Left colon (tissue), 2 donors: ENCODE measurements around the gene NFIX. TPM values are rescaled to one million over a fixed set of nuclear protein-coding genes. Genes with fewer than 3 reads are reported as not detected.

Experiments
- ATAC-seq: fragments of 200-7000 bp; cut with Tn5 transposase; one replicate; pipeline ENCODE4 v1.9.1; 2020; ENCODE audit warnings: mild to moderate bottlenecking, moderate library complexity
- DNase-seq, 2 donors: peaks; one replicate each; pipeline ENCODE4 v3.0.0-alpha.2; 2020
- intact Hi-C, 2 donors: fragments of 100-400 bp; cut with DNase I in 1 of 2; cut with micrococcal nuclease in 1 of 2; formaldehyde crosslinking; loops; one replicate each; pipeline versions ENCODE4 v1.11.2 to v1.14.0; 2022; cut with DNase I, micrococcal nuclease
- total RNA-seq, 2 donors: library from RNA; stranded (reverse); fragmentation: NEBNext Ultra II Directional; extraction: Animal tissue kit (Norgen Biotek cat#: 25700); gene quantifications; one replicate each; pipeline ENCODE4 v1.2.1, GENCODE V29; 2021
- donor health status: DM: no; HTN: no; CAD: no.
- donor health status: DM: yes; HTN: yes; CAD: no.

Gene NFIX
- total RNA-seq, 2 donors from 2014 or later, result 49.8 to 61.7 TPM

DNA sequence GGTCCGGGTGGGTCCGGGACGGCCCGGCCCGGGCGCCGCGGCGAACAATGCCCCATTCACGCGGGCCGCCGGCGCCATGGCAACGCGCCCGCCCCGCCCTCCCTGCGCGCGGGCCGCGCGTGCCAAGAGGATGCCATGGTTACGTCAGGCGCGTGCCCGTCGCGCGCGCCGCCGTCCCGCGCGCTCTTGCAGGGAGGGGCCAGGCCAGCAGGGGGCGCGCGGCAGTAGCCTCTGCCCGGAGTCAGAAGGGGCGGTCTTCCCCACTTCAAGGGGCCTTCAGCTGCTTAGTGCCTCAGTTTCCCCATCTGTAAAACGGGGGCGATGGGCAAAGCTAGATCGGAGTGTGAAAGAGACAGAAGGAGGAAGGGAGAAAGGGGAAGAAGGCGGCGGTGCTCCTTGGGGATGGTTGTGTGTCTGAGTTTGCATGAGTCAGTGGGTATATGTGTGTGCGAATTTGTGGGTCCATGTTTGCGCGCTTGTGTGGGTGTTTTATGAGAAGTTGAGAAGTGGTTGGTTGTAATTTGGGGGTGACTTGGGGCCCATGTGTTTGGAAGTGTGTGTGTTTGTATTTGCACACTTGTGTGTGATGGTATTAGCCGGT is 11.6 kb upstream of the NFIX start:
- ATAC-seq (peak; percentile 66), DNase-seq (peak in 1 of 2 donors; percentile 86)
- intact Hi-C loops, result loop anchor here (5.0 to 10.0 kb wide), 4 partner anchors 51 to 281 kb away; no protein-coding TSS in a partner anchor

DNA sequence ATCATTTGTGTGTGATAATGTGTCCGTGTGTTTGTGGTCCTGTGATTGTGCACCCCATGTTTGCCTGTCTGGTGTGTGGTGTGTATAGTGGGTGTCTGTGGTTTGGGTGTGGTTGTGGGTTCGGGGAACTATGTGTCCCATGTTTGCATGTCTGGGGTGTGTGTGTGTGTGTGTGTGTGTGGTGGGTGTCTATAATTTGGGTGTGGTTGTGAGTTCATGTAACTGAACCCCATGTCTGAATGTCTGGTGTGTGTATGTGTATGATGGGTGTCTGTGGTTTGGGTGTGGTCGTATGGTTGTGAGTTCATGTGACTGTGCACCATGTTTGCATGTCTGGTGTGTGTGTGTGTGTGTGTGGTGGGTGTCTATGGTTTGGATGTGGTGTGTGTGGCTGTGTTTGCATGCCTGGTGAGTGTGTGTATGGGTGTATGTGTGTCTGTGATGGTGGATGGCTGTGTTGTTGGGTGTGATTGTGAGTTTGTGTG is 11.1 kb upstream of the NFIX start:
- intact Hi-C loops, result loop anchor here (5.0 to 10.0 kb wide), 4 partner anchors 51 to 281 kb away; no protein-coding TSS in a partner anchor
- ATAC-seq, result no peak
- no peak for DNase-seq

DNA sequence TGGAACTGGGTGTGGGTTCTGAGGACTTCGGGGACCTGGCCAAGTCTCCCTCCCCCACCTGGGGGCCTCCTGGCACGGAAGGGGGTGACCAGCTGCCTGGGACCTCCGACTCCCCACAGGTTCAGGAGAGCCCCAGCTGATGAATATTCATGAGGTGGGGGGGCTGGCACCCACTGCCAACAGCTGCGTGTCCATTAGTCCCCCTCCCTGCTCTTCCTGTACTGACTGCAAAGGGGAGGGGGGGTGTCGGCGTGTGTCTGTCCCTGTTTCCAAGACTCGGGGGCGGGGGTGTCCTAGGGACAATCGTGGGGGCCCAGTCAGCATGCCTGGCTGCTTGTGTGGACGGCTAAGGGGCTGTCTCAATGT is 10.6 kb upstream of the NFIX start:
- ATAC-seq, result no peak
- peak in 1 of 2 donors; percentile 40 for DNase-seq
- intact Hi-C loops, result loop anchor here (5.0 to 10.0 kb wide), 4 partner anchors 50 to 280 kb away; no protein-coding TSS in a partner anchor

DNA sequence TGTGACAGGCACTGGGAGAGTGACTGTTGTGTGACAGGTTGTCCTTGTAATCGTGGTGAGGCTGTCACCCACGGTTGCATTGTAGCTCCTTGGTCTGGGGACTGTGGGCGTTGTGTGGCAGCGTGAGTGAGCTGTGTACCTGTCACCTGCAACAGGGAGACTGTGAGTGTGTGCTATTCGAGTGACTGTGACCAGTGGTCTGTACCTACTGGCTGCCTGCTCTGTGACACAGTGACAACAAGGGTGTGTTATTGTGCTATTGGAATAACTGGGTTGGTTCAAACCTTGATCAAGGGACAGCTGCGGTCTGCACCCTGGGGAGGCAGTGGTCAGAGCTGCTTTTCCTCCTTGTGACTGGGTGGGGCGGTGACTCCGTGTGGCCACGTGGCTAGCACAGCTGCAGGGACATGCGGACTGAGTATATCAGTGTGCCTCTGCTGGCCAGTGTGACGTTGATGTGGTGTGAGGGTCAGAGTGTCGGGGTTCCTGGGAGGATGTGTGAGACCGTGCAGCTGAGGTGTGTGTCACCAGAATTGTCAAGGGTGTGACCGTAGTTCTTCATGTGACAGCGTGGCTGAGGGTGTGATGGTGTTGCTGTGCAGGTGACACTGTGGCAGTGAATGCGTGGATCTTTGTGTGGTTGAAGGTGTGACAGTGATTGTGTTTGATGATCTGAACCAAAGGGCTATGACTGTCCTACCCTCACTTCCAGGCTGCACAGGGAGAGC is 10.1 kb upstream of the NFIX start:
- intact Hi-C loops, result loop anchor here (10.0 kb wide), 3 partner anchors 50 to 280 kb away; no protein-coding TSS in a partner anchor
- DNase-seq (peak; percentile 82 to 94), ATAC-seq (peak; percentile 85)

DNA sequence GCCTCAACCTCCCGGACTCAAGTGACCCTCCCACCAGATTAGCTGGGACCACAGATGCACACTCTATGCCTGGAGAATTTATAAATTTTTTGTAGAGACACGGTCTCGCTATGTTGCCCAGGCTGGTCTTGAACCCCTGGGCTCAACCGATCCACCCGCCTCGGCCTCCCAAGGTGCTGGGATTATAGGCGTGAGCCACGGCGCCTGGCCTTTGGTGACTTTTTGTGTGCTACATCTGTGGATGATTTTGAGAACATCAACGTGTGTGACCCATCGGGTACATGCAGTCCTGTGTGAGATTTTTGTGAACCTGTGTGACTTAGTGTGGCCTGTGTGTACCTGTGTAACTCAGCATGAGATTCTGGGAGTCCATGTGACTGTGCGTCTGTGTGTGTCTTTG is 8.5 kb upstream of the NFIX start:
- intact Hi-C loops, result loop anchor here (10.0 kb wide), 3 partner anchors 48 to 278 kb away; no protein-coding TSS in a partner anchor
- DNase-seq (no peak), ATAC-seq (no peak)

DNA sequence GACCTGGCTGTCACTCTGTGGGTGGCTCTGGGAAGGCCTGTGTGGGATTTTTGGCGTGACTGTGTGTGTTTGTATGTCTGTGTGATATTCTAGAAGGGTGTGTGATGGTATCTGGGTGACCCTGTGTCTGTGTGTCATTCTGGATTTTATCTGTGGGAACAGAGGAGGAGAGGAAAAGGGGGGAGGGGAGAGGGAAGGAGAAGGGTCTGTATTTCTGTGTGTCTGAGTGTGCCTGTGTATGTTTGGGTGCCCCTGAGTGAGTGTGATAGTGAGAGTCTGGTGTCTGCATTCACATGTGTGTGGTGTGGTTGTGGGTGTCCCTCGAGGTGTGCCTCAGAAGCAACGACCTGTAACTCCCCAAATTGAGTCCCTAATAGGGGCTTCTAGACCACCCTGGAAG is 8.1 kb upstream of the NFIX start:
- DNase-seq (no peak), ATAC-seq (no peak)
- intact Hi-C loops, result loop anchor here (10.0 kb wide), 3 partner anchors 48 to 278 kb away; no protein-coding TSS in a partner anchor

DNA sequence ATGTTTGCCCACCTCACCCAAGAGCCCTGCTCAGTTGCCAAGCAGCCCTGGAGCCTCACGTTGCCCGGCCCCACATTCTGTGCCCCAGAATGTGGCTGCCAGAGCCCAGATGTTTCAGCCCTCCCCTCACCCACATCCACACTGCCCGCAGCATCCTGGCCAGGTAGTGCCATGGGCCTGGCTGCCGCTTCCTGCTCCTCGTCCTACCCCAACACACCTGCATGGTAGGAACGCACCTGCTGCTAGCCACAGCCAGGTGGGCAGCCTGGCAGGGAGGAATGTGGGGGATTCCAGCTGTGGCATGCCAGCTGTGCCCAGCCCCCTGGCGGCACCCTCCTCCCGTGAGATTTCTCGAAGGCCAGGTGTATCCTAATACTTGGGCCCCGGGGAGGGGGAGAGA is 7.5 kb upstream of the NFIX start:
- ATAC-seq, result no peak
- intact Hi-C loops, result loop anchor here (10.0 kb wide), 3 partner anchors 47 to 277 kb away; no protein-coding TSS in a partner anchor
- DNase-seq, result no peak

DNA sequence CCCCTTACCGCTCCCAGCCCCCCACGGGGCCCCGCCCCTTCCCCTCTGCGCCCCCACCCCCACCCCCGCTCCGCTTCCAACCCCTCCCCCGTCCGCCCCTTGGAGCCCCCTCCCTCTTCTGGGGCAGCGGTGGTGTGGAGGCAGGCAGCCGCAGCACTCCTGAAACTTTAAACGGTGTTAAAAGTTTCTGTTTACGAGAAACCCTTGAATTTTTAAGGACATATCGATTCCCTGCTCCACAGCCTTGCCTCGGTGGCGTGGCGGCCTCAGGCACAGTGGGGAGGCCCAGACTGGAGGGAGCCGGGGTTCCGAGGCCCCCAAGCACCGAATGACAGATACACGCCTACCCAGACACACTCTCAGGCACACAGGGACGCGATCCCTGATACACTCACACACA is 4.8 kb upstream of the NFIX start:
- ATAC-seq (no peak), DNase-seq (no peak)
- intact Hi-C loops, result no loop called here

DNA sequence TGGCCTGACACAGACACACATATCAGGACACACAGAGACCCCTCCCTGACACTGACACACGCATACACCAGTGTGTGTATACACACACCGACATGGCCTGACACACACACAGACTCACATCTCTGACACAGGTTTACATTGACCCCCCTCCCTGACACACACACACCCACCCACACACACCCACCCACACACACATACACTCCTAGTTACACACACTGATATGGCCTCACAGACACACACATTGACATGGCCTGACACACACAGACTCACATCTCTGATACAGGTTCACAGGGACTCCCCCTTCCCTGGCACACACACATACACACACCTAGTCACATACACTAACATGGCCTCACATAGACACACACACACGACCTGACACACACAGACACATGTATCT is 4.4 kb upstream of the NFIX start:
- intact Hi-C loops, result no loop called here
- no peak for ATAC-seq
- no peak for DNase-seq

DNA sequence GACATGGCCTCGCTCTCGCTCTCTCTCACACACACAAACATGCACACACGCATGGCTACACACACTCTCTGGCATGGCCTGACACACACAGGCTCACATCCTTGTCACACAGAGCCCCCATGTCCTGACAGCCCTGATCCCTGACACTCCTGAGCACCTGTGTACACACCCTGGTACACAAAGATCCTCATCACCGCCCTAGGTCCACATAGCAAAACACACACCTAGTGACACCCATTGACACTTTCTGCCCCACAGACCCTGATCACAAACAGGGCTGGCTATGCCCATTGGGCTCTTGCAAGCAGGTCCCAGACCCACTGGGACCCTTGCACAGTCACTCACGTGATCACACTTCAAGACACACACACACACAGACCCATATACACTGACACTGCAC is 4.0 kb upstream of the NFIX start:
- DNase-seq (no peak), ATAC-seq (peak; percentile 52)
- intact Hi-C loops, result no loop called here

DNA sequence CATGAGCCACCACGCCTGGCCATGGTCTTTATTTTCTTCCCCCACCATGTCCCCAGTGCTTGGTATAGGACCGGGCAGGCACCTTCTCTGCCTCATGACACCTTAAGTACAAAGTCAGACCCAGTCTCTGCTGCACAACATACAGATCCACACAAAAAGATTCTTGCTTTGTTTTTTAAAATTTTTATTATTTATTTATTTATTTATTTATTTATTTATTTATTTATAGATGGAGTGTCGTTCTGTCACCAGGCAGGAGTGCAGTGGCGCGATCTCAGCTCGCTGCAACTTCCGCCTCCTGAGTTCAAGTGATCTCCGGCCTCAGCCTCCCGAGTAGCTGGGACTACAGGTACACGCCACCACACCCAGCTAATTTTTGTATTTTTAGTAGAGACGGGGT is 2.5 kb upstream of the NFIX start:
- DNase-seq (no peak), ATAC-seq (no peak)
- intact Hi-C loops, result no loop called here

DNA sequence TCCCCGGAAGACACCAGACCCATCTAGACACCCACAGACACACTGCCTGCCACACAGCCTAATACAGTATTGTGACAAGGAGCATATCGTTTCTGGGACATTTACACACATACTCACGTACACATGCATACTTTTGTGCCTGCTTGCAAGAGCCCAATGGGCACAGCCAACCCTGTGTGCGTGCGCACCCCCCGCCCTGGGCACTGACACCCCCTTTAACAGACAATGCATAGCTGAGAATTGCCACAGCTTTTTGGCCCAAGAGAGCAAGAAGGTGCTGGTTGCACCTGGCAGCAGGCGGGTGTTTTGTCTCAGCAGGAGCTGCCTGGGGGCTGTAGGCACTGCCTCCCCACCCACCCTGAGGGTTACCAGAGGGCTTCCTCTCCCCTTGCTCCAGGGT is 1.7 kb upstream of the NFIX start:
- ATAC-seq (no peak), DNase-seq (no peak)
- intact Hi-C loops, result no loop called here

DNA sequence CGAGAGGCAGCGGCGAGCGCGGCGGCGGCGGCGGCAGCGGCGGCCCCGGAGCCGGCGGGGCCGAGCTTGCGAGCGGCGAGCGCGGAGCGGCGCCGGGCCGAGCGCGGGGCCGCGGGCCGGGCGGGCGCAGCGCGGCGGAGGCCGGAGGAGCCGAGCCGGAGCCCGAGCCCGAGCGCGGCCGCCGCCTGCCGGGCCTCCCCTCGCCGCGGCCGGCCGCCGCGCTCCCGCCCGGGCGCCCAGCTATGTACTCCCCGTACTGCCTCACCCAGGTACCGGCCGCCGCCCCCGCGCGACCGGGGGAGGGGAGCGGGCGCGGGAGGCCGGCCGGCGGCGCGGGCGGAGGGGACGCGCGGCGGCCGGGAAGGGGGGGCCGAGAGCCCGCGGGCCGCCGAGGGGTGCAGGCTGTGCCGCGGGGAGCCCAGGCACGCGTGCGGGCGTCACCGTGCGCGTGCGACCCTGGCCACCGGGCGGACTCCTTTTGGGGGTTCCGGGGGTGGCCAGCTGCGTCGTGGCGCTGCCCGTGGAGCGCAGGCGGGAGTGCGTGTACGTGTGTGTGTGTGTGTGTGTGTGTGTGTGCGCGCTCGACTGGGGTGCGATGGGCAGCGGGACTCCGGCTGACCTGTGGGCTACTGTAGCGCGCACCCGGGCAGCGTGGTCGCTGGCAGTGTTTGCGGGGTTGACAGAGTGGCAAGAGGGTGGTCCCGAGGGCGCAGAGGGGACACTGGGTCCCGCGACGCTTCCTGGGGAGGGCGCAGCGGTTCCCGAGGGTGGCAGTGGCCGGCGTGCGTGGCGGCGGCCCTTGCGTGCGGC is 526 bp downstream of the NFIX start:
- peak; percentile 42 for ATAC-seq
- intact Hi-C loops, result no loop called here

DNA sequence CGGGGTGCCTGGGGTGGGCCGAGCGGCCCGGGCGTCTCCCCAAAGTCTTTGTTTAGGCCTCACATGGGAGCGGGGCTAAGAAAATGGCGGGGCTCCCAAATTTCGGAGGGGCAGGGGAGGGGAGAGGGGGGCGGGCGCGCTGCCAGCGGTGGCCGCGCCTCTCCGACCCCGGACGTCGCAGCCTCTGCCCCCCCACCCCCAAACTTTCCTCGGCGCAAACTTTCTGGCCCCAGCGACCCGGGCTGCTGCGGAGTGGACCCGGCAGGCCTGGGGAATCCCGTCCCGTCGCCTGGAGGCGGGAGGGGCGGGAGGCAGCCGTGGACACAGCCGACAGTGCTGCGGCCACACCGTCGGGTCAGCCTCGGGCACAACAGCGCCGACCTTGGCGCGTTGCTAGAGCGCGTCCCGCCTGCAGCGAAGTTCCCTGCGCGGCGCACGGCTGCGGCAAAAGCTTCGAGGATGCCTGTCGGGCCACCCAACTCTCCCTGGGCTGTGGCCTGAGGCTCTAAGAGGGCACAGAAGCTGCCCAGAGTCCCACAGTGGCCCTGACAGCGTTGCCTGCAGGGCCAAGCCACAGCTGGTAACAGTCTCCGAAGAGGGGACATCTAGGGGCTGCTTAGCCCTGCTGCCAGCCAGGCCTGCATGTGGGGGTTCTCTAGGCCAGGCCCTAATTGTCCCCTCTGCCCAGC is 1.3 kb downstream of the NFIX start:
- intact Hi-C loops, result no loop called here
- ATAC-seq (peak; percentile 66), DNase-seq (peak in 1 of 2 donors; percentile 47)

More for the DNA sequence above, 526 bp downstream of the NFIX start:
- peak in 1 of 2 donors; percentile 58 for DNase-seq

DNA sequence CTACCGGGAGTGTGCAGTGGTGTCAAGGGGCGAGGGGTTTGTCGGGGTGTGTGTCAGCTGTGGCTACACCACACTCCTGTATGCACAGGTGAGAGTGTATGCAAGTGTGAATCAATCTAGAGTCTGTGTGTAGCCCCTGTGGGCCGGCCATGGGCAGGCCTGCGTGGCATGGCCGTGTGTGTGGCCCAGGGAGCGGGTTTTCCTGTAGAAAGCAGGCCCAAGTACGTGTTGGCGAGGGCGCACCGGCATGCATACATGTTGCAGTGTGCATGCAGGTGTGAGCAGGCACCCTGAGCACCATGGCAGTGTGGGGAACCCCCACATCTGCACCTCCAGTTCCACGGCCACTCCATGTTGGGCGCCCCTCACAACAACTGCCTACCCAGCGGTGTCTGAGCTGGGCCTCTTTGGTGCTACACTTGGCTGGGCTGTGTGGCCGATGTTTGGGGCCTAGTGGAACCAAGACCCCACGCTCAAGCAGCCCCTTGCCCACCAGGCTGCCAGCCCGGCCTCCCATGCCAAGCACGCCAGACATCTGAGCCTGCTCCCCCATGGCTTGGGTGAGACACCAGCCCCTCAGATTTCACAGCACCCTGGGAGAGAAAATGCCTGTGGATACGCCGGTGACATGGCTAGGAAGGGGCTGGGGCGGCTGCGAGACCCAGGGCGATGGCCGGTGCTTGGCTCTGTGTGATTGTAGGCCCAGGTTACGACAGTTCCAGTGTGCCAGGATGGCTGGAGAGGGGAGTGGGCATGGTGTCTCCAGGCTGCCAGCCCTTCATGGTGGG is 2.1 kb downstream of the NFIX start:
- no peak for ATAC-seq
- no peak for DNase-seq
- intact Hi-C loops, result no loop called here

DNA sequence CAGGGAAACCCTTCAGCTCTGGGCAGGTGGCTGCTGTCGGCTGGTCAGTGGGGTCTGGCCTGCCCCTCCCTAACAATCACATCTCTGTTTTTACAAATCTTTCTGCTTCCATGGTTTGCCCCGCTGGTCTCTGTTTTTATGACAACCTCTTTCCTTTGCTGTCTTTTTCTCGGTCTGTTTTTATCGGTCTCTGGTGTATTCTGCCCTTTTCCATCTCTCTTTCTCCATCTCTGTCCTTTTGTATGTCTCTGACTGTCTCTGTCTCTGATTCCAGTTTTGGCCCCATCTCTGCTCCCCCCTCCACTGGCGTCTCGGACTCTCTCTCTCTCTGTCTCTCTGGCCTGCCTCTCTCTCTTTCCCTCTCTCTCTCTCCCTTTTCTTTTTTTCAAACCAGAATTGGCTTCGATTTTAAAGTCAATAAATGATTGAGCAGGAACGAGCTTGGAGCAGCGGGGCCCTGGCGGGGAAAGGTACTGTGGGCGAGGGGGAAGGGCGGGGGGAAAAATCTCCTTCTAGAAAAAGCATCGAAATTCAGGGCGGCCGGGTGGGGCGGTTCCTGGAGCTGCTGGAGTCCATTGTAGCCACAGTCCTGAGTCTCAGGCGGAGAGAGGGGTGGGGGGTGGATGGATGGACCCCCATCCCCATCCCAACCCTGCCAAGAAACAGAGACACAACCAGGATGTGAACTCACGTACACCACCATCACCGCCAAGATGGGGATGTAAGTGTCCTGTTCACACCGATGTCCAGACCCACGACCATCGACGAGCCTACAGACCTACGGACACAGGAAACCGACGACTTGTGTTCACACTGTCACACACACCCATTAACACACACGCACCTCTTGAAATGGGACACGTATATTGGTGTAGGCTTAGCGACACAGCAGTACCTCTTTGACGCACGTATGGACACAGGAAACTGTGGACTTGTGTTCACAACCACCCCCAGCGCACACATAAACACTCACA is 3.0 kb downstream of the NFIX start:
- intact Hi-C loops, result no loop called here
- DNase-seq (no peak), ATAC-seq (no peak)

DNA sequence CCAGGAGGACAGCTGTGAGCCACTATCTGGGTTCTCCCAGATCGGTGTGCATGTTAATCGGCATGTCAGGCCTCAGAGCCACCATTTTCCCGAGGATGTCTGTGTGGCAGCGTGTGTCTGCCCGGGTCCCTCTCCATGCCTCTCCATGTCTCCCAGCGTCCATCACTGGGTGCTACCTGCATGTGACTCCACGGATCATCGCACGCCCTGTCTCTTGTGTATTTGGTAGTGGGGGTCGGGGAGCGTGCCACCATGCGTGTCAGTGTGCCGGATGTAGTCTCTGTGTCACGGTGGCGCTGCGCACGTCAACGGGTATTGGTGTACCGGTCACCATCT is 5.9 kb downstream of the NFIX start:
- intact Hi-C loops, result no loop called here
- DNase-seq, result no peak
- ATAC-seq, result no peak
